IMR-90 (cell line): Measurements from ENCODE around the gene ANTXR2. TPM values are rescaled to one million over a fixed set of nuclear protein-coding genes. Genes with fewer than 3 reads are reported as not detected.

Experiments
- ATAC-seq: fragments of 200-7000 bp; cut with Tn5 transposase; 2 replicates; pipeline ENCODE4 v1.9.1; 2020; ENCODE audit warnings: low read depth, mild to moderate bottlenecking, moderate library complexity
- BruUV-seq: library from RNA; stranded (reverse); fragments of 400-500 nt; replicated peaks from 2 replicates; lab custom pipeline; 2021; lab: Mats Ljungman, UMichigan
- CTCF ChIA-PET: fragments of 300-600 bp; formaldehyde crosslinking; extraction: SDS; loops from one replicate; lab custom pipeline; 2021; ENCODE audit warnings: antibody characterized with exemption; lab: Yijun Ruan, JAX
- POLR2A ChIA-PET: fragments of 300-600 bp; sonication (Branson Sonifier 250); formaldehyde crosslinking; loops from one replicate; lab custom pipeline; 2022; ENCODE audit warnings: antibody characterized with exemption; ENCODE audit not compliant: unreplicated experiment; lab: Charles Lee
- DNase-seq: peaks from one replicate; pipeline ENCODE4 v3.0.0; 2013
- H2AFZ ChIP-seq: replicated peaks from 2 replicates; pipeline ENCODE3; 2013; ENCODE audit warnings: low read length, mild to moderate bottlenecking; ENCODE audit not compliant: poor library complexity
- H2AK5ac ChIP-seq: 2 replicates; pipeline ENCODE4 v1.6.1; 2013; ENCODE audit warnings: low read depth, low read length, inconsistent platforms
- H2AK9ac ChIP-seq: replicated peaks from 2 replicates; pipeline ENCODE3; 2013; ENCODE audit warnings: mild to moderate bottlenecking, low read depth, low read length, moderate library complexity; ENCODE audit not compliant: poor library complexity
- H2BK120ac ChIP-seq: 2 replicates; pipeline ENCODE4 v1.6.1; 2013; ENCODE audit warnings: low read depth, low read length, inconsistent platforms
- H2BK15ac ChIP-seq: 3 replicates; pipeline ENCODE4 v1.6.1; 2013; ENCODE audit warnings: low read depth, low read length, inconsistent platforms
- H2BK20ac ChIP-seq: 2 replicates; pipeline ENCODE4 v1.6.1; 2013; ENCODE audit warnings: low read depth, mild to moderate bottlenecking, inconsistent platforms, low read length, moderate library complexity
- H2BK5ac ChIP-seq: 2 replicates; pipeline ENCODE4 v1.6.1; 2013; ENCODE audit warnings: mild to moderate bottlenecking, low read depth, low read length, inconsistent platforms; ENCODE audit not compliant: poor library complexity, severe bottlenecking
- H3K14ac ChIP-seq: replicated peaks from 2 replicates; pipeline ENCODE4 v1.6.1; 2013; ENCODE audit warnings: low read depth, low read length, inconsistent platforms
- H3K18ac ChIP-seq: 2 replicates; pipeline ENCODE4 v1.6.1; 2013; ENCODE audit warnings: low read depth, low read length, control low read depth
- H3K23ac ChIP-seq: 2 replicates; pipeline ENCODE4 v1.6.1; 2013; ENCODE audit warnings: low read depth, low read length, inconsistent platforms
- H3K27ac ChIP-seq: 2 replicates; pipeline ENCODE4 v1.5.1; 2013; ENCODE audit warnings: mild to moderate bottlenecking, control low read depth, low read length; ENCODE audit not compliant: insufficient read depth
- H3K27me3 ChIP-seq: 2 replicates; pipeline ENCODE4 v1.6.1; 2013; ENCODE audit warnings: low read length; ENCODE audit not compliant: control insufficient read depth, insufficient read depth
- H3K36me3 ChIP-seq: 2 replicates; pipeline ENCODE4 v1.6.1; 2013; ENCODE audit warnings: low read length, mixed read lengths; ENCODE audit not compliant: control insufficient read depth, insufficient read depth
- H3K4ac ChIP-seq: 2 replicates; pipeline ENCODE4 v1.6.1; 2013; ENCODE audit warnings: low read depth, low read length, inconsistent platforms
- H3K4me1 ChIP-seq: 2 replicates; pipeline ENCODE4 v1.6.1; 2013; ENCODE audit warnings: low read length, mixed read lengths; ENCODE audit not compliant: control insufficient read depth, insufficient read depth
- H3K4me2 ChIP-seq: 2 replicates; pipeline ENCODE4 v1.6.1; 2013; ENCODE audit warnings: low read depth, mild to moderate bottlenecking, control low read depth, low read length, moderate library complexity
- H3K4me3 ChIP-seq: 2 replicates; pipeline ENCODE4 v1.5.1; 2013; ENCODE audit warnings: low read depth, mild to moderate bottlenecking, control low read depth, low read length, moderate library complexity; ENCODE audit not compliant: insufficient read depth
- H3K56ac ChIP-seq: 2 replicates; pipeline ENCODE4 v1.6.1; 2013; ENCODE audit warnings: low read length, inconsistent platforms; ENCODE audit not compliant: insufficient read depth; ENCODE audit errors: extremely low read depth
- H3K79me1 ChIP-seq, 2 experiments: 2 replicates each; pipeline ENCODE4 v1.6.1; 2013; ENCODE audit warnings: low read length in 2 of 2, inconsistent platforms in 1 of 2, low read depth in 1 of 2
- H3K9ac ChIP-seq: 2 replicates; pipeline ENCODE4 v1.6.1; 2013; ENCODE audit warnings: low read depth, low read length, control low read depth
- H3K9me1 ChIP-seq: 2 replicates; pipeline ENCODE4 v1.6.1; 2013; ENCODE audit warnings: low read length, inconsistent platforms; ENCODE audit not compliant: insufficient read depth
- H3K9me3 ChIP-seq: 2 replicates; pipeline ENCODE4 v1.6.1; 2013; ENCODE audit warnings: low read length; ENCODE audit not compliant: control insufficient read depth, insufficient read depth
- H4K20me1 ChIP-seq: 2 replicates; pipeline ENCODE4 v1.6.1; 2013; ENCODE audit warnings: low read length, inconsistent platforms; ENCODE audit not compliant: insufficient read depth
- H4K5ac ChIP-seq: 2 replicates; pipeline ENCODE4 v1.6.1; 2013; ENCODE audit warnings: mild to moderate bottlenecking, low read depth, low read length, control low read depth
- H4K8ac ChIP-seq, 2 experiments: 2 replicates each; pipeline ENCODE4 v1.6.1; 2013; ENCODE audit warnings: low read depth in 2 of 2, low read length in 2 of 2, control low read depth in 1 of 2, inconsistent platforms in 1 of 2
- H4K91ac ChIP-seq: 2 replicates; pipeline ENCODE4 v1.6.1; 2013; ENCODE audit warnings: low read depth, low read length, inconsistent platforms; ENCODE audit not compliant: insufficient read depth
- BHLHE40 ChIP-seq: fragments of 150-350 bp; IDR thresholded peaks from 2 replicates; pipeline ENCODE4 v1.6.1; 2016; ENCODE audit warnings: mild to moderate bottlenecking, low read depth, low read length
- CEBPB ChIP-seq: IDR thresholded peaks from 2 replicates; pipeline ENCODE4 v1.6.1; 2012; ENCODE audit warnings: low read depth, low read length, improper control_type of control experiment
- CHD1 ChIP-seq: IDR thresholded peaks from 2 replicates; pipeline ENCODE4 v1.6.1; 2012; ENCODE audit warnings: low read depth, low read length, improper control_type of control experiment
- CTCF ChIP-seq: conservative IDR thresholded peaks from 2 replicates; pipeline ENCODE4 v1.5.1; 2012; ENCODE audit warnings: mild to moderate bottlenecking, low read depth, low read length, improper control_type of control experiment
- MAZ ChIP-seq: IDR thresholded peaks from 2 replicates; pipeline ENCODE4 v1.6.1; 2012; ENCODE audit warnings: low read depth, mild to moderate bottlenecking, low read length, improper control_type of control experiment, moderate library complexity, borderline replicate concordance
- MXI1 ChIP-seq: IDR thresholded peaks from 2 replicates; pipeline ENCODE4 v1.6.1; 2012; ENCODE audit warnings: low read depth, mild to moderate bottlenecking, low read length, moderate library complexity, borderline replicate concordance
- NFE2L2 ChIP-seq: fragments of 150-350 bp; IDR thresholded peaks from 2 replicates; pipeline ENCODE4 v1.6.1; 2016; ENCODE audit warnings: low read depth, mild to moderate bottlenecking, low read length
- RAD21 ChIP-seq: IDR thresholded peaks from 2 replicates; pipeline ENCODE4 v1.6.1; 2012; ENCODE audit warnings: low read length, improper control_type of control experiment
- RCOR1 ChIP-seq: IDR thresholded peaks from 2 replicates; pipeline ENCODE4 v1.6.1; 2012; ENCODE audit warnings: mild to moderate bottlenecking, low read length, improper control_type of control experiment; ENCODE audit not compliant: insufficient replicate concordance
- USF2 ChIP-seq: fragments of 150-350 bp; IDR thresholded peaks from 2 replicates; pipeline ENCODE4 v1.6.1; 2017; ENCODE audit warnings: mild to moderate bottlenecking, antibody characterized with exemption, low read length, low read depth
- dilution Hi-C: fragments of 300-500 bp; cut with HindIII; formaldehyde crosslinking; loops from one replicate; pipeline ENCODE4 v1.14.3; 2018; ENCODE audit warnings: low sequenced_read_pairs; ENCODE audit not compliant: unreplicated experiment
- in situ Hi-C: fragments of 300-500 bp; cut with MboI; formaldehyde crosslinking; loops from 3 replicates; pipeline ENCODE4 v1.14.3; 2019; ENCODE audit warnings: low sequenced_read_pairs, inconsistent platforms, mixed read lengths
- intact Hi-C: fragments of 100-400 bp; cut with micrococcal nuclease; formaldehyde crosslinking; loops from 2 replicates; pipeline ENCODE4 v1.10.0; 2022
- polyA plus RNA-seq, 3 experiments: library from polyadenylated mRNA; depleted of rRNA; stranded (reverse); fragments of >200 nt; gene quantifications; 2 replicates each; pipeline ENCODE4 v1.2.3, GENCODE V29; 2012; ENCODE audit warnings: low replicate concordance in 1 of 3
- total RNA-seq: library from RNA; depleted of rRNA; stranded (reverse); fragments of >200 nt; gene quantifications from 2 replicates; pipeline ENCODE4 v1.2.3, GENCODE V29; 2012
- TF ChIP-seq, protein P1 (sequence below): fragments of 150-350 bp; IDR thresholded peaks from 2 replicates; pipeline ENCODE4 v1.6.1; 2016; ENCODE audit warnings: low read depth, mild to moderate bottlenecking, low read length, moderate library complexity, borderline replicate concordance

The ANTXR2 gene
- total and polyA plus RNA-seq, 2 of the 4 experiments (the other 2 are of a cell fraction), result 46.8 to 88.5 TPM

DNA sequence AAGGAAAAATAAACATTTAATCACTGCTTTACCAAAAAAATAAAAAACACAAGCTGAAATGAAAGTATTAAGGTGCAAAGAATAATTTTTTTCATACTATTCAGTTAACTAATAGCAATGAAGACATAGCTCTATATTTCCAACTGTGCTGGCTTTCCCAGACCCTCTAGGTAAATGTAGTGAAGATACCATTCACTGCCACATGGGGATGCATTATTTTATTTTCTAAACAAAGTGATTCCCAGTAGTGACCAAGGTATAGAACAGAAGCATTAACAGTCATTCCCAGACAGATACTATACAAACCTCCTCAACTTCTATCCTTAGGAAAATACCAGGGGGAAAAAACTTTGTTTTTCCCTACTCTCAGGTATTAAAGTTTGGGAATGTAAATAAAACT is 39.4 kb downstream of the ANTXR2 start:
- POLR2A ChIA-PET, result no interaction called here
- Histone ChIP-seq H3K9me1 (peaks cover 2% of the 10 kb centered on the region; the same call in 1 of the 2 replicates), H3K18ac (no peak overlapping the region), H3K4me2 (no peak overlapping the region), H3K27ac (no peak overlapping the region), H2BK15ac (no peak overlapping the region), H2BK120ac (no peak overlapping the region), H3K56ac (no peak overlapping the region), H4K5ac (no peak overlapping the region), H3K14ac (no peak overlapping the region), H3K36me3 (peaks cover 15% of the 10 kb centered on the region), H2AK9ac (no peak overlapping the region), H2BK20ac (no peak overlapping the region), H4K91ac (no peak overlapping the region), H2AFZ (no peak overlapping the region), H3K4ac (no peak overlapping the region), H3K4me1 (no peaks in the 10 kb centered on the region), H4K20me1 (no peaks in the 10 kb centered on the region; the same call in 1 of the 2 replicates), H3K9me3 (no peaks in the 10 kb centered on the region), H3K23ac (no peak overlapping the region), H3K9ac (no peak overlapping the region), H2BK5ac (no peak overlapping the region), H2AK5ac (no peak overlapping the region), H4K8ac (no peak overlapping the region), H3K4me3 (no peak overlapping the region), H3K27me3 (no peaks in the 10 kb centered on the region), H3K79me1 (peaks cover 19 to 32% of the 10 kb centered on the region in 2 experiments)
- CTCF ChIA-PET, result interaction anchor here (1.5 kb wide), 1 partner anchor 126 kb away, joined by 4 read pairs; no protein-coding TSS in a partner anchor
- BruUV-seq, result no TSS peak
- intact Hi-C loops (no loop called here), in situ Hi-C loops (no loop called here), dilution Hi-C loops (no loop called here)
- no peak for ATAC-seq
- TF ChIP-seq RCOR1 (no peak), RAD21 (no peak), CHD1 (no peak), CEBPB (no peak), USF2 (no peak), NFE2L2 (no peak), MAZ (no peak), CTCF (no peak), BHLHE40 (no peak), MXI1 (no peak)
- TF ChIP-seq, protein P1, sequence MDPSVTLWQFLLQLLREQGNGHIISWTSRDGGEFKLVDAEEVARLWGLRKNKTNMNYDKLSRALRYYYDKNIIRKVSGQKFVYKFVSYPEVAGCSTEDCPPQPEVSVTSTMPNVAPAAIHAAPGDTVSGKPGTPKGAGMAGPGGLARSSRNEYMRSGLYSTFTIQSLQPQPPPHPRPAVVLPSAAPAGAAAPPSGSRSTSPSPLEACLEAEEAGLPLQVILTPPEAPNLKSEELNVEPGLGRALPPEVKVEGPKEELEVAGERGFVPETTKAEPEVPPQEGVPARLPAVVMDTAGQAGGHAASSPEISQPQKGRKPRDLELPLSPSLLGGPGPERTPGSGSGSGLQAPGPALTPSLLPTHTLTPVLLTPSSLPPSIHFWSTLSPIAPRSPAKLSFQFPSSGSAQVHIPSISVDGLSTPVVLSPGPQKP, result no peak
- no peak for DNase-seq
